Mesothelial cell of epicardium (in vitro differentiated cells): ENCODE results near the gene SOWAHA. TPM values are rescaled to one million over a fixed set of nuclear protein-coding genes. Genes with fewer than 3 reads are reported as not detected.
A peak's percentile ranks its signal among the peaks of the same experiment; 100 is the strongest.

Source experiments
- DNase-seq, 2 experiments: peaks; one replicate each; pipeline ENCODE4 v3.0.0; 2021; ENCODE audit warnings: low spot score in 2 of 2; ENCODE audit not compliant: unreplicated experiment in 2 of 2
- H3K27ac Mint-ChIP-seq: 2 replicates; pipeline ENCODE4 v1.8.0; 2021; ENCODE audit warnings: mixed read lengths
- H3K27me3 Mint-ChIP-seq: 2 replicates; pipeline ENCODE4 v1.8.0; 2021; ENCODE audit warnings: low read depth, mixed read lengths
- H3K36me3 Mint-ChIP-seq: 2 replicates; pipeline ENCODE4 v1.8.0; 2021; ENCODE audit warnings: mixed read lengths
- H3K4me1 Mint-ChIP-seq: 2 replicates; pipeline ENCODE4 v1.8.0; 2021; ENCODE audit warnings: mixed read lengths
- H3K4me3 Mint-ChIP-seq: 2 replicates; pipeline ENCODE4 v1.8.0; 2021; ENCODE audit warnings: mild to moderate bottlenecking, moderate library complexity, mixed read lengths
- H3K9me3 Mint-ChIP-seq: 2 replicates; pipeline ENCODE4 v1.8.0; 2021; ENCODE audit warnings: mixed read lengths
- CTCF ChIP-seq: fragments of 200-600 bp; sonication (generic); IDR thresholded peaks from one replicate; pipeline ENCODE4 v1.5.0; 2021; ENCODE audit warnings: antibody characterized with exemption; ENCODE audit not compliant: unreplicated experiment
- total RNA-seq: library from RNA; stranded (reverse); gene quantifications from 3 replicates; pipeline ENCODE4 v1.2.1, GENCODE V29; 2021

Gene SOWAHA
- total RNA-seq, 1 donor from 2014 or later, result 0.67 TPM

DNA sequence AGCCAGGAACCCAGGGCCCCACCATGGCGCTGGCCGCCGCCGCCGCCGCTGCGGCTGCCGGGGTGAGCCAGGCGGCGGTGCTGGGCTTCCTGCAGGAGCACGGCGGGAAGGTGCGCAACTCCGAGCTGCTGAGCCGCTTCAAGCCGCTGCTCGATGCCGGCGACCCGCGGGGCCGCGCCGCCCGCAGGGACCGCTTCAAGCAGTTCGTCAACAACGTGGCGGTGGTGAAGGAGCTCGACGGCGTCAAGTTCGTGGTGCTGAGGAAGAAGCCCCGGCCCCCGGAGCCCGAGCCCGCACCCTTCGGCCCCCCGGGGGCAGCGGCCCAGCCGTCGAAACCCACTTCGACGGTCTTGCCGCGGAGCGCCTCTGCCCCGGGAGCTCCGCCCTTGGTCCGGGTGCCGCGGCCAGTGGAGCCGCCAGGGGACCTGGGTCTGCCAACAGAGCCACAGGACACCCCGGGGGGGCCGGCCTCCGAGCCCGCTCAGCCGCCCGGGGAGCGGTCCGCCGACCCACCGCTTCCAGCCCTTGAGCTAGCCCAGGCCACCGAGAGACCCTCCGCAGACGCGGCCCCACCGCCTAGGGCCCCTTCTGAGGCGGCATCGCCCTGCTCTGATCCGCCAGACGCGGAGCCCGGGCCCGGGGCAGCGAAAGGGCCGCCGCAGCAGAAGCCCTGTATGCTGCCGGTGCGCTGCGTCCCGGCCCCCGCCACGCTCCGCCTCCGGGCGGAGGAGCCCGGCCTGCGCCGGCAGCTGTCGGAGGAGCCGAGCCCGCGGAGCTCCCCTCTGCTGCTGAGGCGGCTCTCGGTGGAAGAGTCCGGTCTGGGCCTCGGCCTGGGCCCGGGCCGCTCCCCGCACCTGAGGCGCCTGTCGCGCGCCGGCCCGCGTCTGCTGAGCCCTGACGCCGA lies 749 bp downstream of the SOWAHA start:
- H3K4me3 Mint-ChIP-seq, result peak overlapping the region; percentile 48
- DNase-seq, result peak; percentile 21 to 53
- no peak for TF ChIP-seq CTCF
- no peak overlapping the region for H3K27ac Mint-ChIP-seq
- no peaks in the 10 kb centered on the region for H3K9me3 Mint-ChIP-seq
- peaks cover 37% of the 10 kb centered on the region for H3K27me3 Mint-ChIP-seq
- H3K4me1 Mint-ChIP-seq, result peaks cover 17% of the 10 kb centered on the region
- H3K36me3 Mint-ChIP-seq, result no peaks in the 10 kb centered on the region

GRCh38 chr5:132814503-132815294 lies 1.6 kb downstream of the SOWAHA start:
- no peaks in the 10 kb centered on the region for H3K9me3 Mint-ChIP-seq
- peak overlapping the region; percentile 57 for H3K4me3 Mint-ChIP-seq
- no peak for DNase-seq
- peaks cover 13% of the 10 kb centered on the region for H3K4me1 Mint-ChIP-seq
- H3K36me3 Mint-ChIP-seq, result no peaks in the 10 kb centered on the region
- no peak overlapping the region for H3K27ac Mint-ChIP-seq
- H3K27me3 Mint-ChIP-seq, result peaks cover 37% of the 10 kb centered on the region
- no peak for TF ChIP-seq CTCF

DNA sequence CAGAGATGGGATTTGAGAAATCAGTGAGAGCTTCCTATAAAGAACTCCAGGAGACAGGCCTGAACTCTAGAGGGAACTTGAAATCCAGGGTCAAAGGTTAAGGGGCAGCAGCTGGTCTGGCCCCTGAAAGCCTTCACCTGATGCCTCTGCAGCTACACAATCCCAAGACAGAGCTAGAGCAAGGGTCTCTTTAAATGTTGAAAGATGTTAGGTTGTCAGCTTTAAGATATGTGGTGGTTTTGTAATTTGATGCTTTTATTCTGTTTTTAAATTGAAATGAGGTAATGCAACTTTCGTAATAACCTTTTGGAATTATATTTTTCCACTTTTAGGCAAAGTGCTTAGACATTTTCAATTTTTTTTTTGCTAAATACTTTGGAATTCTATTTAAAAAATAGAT lies 2.4 kb downstream of the SOWAHA start:
- H3K4me3 Mint-ChIP-seq, result peak overlapping the region; percentile 57
- H3K4me1 Mint-ChIP-seq, result peaks cover 16% of the 10 kb centered on the region
- DNase-seq, result no peak
- H3K27ac Mint-ChIP-seq, result no peak overlapping the region
- H3K9me3 Mint-ChIP-seq, result no peaks in the 10 kb centered on the region
- no peak for TF ChIP-seq CTCF
- no peaks in the 10 kb centered on the region for H3K36me3 Mint-ChIP-seq
- peaks cover 37% of the 10 kb centered on the region for H3K27me3 Mint-ChIP-seq

DNA sequence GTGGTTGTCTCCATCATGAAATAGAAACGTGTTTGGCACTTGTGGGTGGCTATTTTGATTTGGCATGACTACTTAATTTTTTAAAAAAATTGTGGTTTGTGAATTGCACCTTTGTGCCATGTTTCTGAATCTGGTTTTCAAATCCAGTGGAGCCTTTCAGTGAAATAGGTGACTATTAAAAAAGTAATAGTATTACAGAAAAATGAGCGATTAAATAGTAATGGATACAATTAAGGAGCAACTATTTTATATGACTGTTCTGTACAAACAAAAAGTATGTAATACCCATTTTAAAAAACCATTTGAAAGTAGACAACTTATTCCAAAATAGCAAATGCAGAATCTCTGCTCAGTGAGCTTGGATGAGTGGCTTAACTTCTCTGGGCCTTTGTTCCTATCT lies 3.0 kb downstream of the SOWAHA start:
- Mint-ChIP-seq H3K4me1 (peaks cover 16% of the 10 kb centered on the region), H3K36me3 (no peaks in the 10 kb centered on the region), H3K4me3 (no peak overlapping the region), H3K9me3 (no peaks in the 10 kb centered on the region), H3K27me3 (peaks cover 31% of the 10 kb centered on the region), H3K27ac (no peak overlapping the region)
- no peak for DNase-seq
- TF ChIP-seq CTCF, result no peak

GRCh38 chr5:132816554-132816953 lies 3.5 kb downstream of the SOWAHA start:
- H3K27me3 Mint-ChIP-seq, result peaks cover 26% of the 10 kb centered on the region
- DNase-seq, result no peak
- H3K36me3 Mint-ChIP-seq, result no peaks in the 10 kb centered on the region
- no peak overlapping the region for H3K4me3 Mint-ChIP-seq
- no peak for TF ChIP-seq CTCF
- peaks cover 16% of the 10 kb centered on the region for H3K4me1 Mint-ChIP-seq
- H3K27ac Mint-ChIP-seq, result no peak overlapping the region
- H3K9me3 Mint-ChIP-seq, result no peaks in the 10 kb centered on the region
